IPS-NIHi7 (cell line): ENCODE results near the gene TSEN2.
"Not testable (repeated sequence)": the region's sequence is repeated elsewhere in the genome, so short reads cannot be mapped to it uniquely, and the experiment has no call there.

ENCODE experiments used
- DNase-seq: peaks from one replicate; pipeline ENCODE4 v3.0.0; 2012; ENCODE audit warnings: mixed read lengths; ENCODE audit errors: extremely low spot score

The TSEN2 gene

DNA sequence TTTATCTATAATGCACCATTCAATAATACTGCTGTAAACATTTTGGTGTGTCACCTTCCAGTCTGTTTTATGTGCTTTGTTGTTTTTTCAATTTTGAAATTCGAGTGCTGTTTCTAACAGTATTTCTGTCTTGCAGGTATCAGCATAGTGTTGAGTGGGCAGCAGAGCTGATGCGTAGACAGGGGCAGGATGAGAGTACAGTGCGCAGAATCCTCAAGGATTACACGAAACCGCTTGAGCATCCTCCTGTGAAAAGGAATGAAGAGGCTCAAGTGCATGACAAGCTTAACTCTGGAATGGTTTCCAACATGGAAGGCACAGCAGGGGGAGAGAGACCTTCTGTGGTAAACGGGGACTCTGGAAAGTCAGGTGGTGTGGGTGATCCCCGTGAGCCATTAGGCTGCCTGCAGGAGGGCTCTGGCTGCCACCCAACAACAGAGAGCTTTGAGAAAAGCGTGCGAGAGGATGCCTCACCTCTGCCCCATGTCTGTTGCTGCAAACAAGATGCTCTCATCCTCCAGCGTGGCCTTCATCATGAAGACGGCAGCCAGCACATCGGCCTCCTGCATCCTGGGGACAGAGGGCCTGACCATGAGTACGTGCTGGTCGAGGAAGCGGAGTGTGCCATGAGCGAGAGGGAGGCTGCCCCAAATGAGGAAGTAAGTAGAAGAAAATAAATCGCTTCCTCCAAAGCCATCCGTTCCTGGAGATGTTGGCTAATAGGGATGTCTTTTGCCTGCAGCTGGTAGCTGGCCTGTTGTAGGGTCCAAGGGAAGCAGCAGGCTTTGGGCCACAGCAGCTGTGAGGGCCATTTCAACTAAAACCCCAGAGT is 19.1 kb downstream of the TSEN2 start:
- no peak for DNase-seq

DNA sequence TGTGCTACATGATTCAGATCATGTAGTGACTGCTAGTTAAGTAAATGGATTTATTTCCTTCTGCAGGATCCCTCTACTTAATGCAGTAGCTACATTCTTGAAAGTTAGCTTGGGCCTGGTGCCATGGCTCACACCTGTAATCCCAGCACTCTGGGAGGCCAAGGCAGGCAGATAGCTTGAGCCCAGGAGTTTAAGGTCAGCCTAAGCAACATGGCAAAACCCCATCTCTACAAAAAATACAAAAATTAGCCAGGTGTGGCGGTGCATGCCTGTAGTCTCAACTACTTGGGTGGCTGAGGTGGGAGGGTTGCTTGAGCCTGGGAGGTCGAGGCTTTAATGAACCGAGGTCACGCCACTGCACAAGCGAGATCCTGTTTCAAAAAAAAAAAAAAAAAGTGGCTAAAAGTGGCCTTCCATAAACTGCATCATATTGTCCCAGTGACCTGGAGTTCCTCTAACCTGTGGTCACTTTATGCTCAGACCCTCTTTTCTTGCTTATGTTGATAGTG is 22.0 kb downstream of the TSEN2 start:
- no peak for DNase-seq

DNA sequence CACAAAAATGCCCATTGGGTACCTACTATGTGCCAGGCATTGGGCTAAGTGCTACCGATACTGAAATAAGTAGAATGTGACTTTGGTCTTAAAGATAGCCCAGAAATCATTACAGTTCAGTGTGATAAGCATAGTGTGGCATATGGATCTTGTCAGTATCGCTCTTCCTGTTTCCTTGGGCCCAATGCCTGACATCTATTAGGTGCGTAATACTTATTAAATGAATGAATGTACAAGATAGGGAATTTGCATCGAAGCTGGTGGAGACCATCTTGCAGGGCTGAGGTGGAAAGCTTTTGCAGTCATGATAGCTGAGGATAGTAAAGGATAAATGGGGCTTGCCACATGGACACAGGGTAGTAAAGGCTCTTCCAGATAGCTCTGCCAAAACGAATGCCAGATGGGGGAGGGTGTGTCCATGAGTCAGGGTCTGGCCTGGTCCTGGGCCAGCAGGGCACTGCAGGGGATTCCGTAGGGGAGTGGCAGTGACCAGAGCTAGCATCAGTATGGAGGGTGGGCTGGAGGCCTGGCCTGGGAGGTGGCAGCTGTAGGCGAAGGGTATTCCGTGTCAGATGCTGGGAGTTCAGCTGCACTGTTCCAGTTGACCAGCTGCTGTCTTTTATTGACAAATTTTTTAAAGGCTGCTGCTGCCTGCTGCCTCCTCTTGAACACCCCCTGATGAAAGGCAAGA is 23.5 kb downstream of the TSEN2 start:
- no peak for DNase-seq

DNA sequence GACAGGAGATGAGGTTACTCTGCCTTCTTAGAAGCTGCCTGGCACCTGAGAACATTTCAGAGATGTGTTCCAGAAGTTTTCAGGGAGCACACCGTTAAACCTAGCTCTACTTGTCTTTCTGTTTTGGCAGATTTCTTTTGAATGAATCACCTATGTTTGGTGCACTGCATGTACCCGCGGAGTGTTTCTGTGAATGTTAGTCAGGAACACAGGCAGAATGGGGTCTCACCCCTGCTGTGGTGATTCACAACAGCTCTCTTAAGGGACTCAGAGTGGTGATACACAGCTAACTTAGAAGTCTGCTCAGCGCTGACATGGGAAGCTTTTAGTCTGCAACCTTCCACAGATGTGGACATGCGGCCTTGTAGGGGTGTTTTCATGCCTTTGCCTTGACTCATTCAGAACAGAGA is 24.0 kb downstream of the TSEN2 start:
- DNase-seq, result peak; percentile 23

DNA sequence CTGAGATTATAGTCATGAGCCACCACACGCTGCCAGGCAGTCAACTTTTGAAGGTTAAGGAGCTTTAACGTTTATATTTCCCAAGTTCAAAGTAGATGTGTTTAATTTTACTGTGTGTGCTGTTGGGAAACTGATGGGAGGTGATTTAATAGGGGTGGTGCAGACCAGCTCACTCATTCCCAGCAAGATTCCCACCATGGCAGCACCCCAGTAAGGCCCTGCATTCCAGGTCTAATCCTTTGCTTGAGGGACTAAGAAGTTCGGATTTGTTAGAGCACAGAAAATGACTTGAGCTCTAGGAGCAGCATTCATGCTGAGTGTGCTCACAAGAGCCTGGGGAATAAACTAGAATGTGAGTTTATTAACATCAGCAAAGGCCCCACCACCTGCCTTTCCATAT is 25.2 kb downstream of the TSEN2 start:
- no peak for DNase-seq

DNA sequence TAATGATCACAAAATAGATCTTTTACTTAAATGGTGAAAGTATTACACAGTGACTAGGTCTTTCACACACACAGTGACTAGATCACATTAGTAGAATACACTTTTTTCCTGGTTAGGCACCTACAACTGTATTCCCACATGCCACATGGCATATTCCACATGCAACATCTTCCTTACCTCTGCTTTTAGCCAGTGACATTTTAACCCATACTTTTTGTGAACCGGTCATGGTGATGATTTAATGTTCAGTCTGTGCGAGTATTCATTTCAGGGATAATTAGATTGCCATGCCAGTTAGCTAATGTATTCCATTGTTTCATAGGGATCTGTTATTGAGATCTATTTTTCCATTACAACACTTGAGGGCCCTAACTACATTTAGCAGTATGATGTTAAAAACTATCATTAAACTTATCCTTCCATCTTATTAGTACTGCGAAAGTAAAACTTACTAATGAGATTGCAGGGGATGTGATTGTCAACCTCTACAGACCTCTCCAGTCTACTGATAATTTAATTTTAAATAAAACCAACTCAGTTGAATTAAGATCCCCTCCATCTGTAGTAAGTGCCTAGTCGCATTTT is 28.3 kb downstream of the TSEN2 start:
- DNase-seq, result no peak

DNA sequence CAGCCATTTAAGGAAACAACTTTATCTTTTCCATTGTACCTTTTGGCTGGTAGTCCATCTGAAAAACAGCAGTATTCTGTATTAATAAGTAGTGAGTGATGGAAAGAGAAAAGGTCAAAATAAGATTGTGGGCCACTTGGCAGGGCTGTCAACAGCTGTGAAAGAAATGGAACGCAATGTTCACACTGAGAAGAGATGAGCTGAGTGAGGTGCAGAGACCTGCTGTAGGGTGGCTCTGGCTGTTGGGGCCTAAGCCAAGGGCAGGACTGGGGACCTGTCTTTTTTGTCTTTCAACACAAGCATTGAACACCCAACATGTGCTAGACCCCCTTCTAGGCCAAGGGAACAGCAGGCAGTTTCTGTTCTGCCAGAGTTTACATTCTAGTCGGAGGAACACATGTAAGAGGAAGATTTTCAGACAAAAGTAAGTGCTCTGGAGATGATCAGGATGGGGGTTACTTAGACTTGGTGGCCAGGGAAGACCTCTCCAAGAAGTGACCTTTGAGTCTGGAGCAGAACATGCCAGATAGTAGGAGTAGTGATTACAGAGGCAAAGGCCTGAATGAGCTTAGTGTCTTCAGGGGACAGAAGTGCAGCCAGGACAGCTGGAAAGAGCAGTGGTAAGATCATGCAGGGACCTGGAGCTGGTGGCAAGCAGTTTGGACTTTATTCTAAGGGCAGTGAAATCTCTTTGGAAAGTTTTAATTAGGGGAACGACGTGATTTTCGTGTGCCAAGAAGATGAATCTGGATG is 29.6 kb downstream of the TSEN2 start:
- DNase-seq, result no peak

DNA sequence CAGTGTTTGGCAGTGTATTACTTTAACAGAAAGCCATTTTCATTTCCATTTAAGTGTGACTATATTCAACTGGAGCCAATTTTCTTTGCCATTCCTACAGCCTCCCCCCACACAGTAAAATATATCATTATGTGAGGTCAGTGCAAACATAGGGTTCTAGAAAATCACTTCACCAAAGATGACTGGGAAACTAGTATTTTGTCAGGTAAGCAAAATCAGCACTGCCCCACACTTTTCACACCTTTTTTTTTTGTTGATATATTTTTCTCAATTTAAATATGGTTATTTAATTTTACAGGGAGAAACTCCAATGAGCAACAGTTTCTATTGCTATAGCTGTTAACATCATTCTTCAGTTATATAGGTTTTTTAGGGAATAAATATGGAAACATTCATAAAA is 31.4 kb downstream of the TSEN2 start:
- DNase-seq, result no peak

DNA sequence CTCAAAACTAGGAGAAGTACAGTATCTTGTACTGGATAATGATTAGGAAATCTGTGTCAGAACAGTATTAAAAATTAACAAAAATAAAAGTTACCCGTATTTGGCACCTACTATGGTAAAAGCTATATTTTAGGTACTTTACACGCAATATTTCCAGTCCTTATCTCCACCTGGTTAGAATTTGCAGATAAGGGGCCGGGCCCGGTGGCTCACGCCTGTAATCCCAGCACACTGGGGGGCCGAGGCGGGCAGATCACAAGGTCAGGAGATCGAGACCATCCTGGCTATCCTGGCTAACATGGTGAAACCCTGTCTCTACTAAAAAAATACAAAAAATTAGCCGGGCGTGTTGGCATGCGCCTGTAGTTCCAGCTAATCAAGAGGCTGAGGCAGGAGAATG is 32.6 kb downstream of the TSEN2 start:
- DNase-seq, result no peak

DNA sequence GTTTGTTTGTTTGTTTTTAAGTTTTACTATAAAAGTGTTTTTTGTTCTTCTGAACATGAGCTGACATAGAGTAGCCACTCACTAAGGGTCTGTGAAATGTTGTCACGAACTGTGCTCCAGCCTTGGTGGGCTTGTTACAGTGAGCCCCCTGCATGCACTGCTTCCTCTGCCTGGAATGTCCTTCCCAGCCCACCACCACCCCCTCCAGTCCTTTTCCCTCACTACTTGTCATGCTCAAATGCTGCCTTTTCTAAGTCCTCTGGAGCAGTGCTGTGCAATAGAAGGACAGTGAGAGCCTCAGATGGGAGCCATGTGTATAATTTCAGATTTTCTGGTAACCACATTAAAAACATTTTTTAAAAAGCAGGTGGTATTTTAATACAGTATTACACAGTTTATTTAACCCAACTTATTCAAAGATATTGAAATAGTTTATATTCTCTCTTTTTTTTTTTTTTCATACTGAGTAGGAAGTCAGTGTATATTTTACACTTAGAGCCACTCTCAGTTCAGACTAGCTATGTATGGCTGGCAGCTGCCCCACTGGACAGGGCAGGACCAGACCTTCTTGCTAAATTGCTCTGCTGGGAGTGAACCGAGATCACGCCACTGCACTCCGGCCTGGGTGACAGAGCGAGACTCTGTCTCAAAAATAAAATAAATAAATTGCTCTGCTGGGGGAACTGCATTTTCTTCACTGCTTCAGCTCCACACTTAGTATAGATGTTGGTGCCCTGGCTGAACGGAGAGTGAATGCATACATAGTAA is 34.2 kb downstream of the TSEN2 start:
- no peak for DNase-seq

DNA sequence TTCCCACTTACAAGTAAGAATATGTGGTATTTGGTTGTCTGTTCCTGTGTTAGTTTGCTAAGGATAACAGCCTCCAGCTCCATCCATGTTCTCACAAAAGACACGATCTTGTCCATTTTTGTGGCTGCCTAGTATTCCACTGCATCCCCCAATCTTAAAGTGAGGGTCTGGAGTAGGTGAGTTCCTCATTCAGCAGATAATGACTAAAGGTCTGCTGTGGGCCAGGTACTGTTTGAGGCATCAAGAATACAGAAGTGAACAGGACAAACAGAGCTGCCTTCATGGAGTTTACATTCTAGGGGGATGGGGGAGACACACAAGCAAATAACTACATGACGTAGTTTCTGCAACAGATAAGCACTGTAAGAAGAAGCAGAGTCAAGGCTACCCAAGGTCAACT is 36.7 kb downstream of the TSEN2 start:
- DNase-seq, result no peak

DNA sequence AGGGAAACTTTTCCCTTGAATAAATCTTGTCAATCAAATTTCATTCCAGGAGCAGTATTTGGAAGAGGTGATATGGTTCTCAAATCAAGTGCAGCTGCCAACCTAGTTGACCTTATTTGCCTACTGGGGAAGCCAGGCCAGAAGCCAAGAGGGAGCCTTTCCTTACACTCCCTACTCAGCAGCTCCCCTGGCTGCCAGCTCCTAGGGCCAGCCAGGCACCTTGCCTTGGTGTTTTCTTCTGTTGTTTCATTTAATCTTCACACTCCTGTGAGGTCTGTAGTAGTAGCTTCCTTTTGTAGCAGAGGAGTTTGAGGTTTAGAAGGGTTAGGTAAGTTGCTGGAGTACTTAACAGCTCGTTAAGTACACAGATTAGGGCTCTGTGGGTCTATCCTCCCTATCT is 38.4 kb downstream of the TSEN2 start:
- DNase-seq, result peak; percentile 22

DNA sequence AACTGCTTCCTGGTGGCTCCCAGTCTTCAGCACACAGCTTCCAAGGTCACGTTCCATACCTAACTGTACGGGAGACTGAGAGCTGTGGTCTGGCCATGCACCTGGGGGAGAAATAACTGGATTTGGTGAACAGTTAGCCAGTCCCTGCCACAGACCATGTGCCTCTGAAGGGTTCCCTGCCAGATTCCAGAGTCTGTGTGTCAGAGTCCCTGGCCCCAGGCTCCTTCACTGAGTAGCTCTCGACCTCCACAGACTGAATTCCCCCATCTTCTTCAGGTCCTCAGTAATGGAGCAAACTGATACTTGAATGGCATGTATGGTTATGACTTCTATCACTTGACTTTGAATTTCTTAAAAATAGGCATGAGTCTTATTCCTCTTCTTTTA is 43.5 kb downstream of the TSEN2 start:
- DNase-seq, result no peak

DNA sequence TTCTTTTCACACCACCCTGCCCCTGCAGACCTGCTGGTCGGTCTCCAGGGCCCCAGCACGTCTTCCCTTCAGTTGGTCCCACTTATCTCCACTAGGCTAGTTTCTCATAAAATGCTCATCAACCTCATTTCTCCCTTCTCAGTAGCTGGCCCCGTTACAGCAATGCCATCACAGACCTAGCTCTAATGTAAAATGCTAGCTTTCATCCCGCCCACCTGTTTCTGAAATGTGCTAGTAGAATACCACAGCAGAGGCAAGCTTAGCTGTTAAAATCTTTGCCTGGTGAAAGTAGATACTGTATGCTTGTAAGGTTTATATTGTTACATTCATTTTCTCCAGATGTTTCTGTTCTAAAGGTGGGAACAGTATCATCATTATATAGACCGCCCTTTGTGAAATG is 47.9 kb downstream of the TSEN2 start:
- DNase-seq, result no peak

DNA sequence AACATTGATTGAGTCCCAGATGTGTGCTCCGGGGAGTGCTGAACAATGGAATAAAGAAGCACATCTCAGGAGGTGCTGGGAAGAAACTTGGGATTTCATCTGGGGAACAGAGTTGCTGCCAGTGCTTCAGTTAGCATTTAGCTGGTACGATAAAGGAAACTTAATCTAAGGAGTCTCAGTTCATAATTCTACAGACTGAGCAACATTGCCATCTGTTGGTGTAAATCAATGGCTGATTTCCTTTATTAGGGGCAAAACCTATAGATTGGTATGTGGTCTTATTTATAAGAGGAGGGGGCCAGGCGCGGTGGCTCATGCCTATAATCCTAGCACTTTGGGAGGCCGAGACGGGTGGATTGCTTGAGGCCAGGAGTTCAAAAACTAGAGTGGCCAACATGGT is 52.1 kb downstream of the TSEN2 start:
- no peak for DNase-seq

DNA sequence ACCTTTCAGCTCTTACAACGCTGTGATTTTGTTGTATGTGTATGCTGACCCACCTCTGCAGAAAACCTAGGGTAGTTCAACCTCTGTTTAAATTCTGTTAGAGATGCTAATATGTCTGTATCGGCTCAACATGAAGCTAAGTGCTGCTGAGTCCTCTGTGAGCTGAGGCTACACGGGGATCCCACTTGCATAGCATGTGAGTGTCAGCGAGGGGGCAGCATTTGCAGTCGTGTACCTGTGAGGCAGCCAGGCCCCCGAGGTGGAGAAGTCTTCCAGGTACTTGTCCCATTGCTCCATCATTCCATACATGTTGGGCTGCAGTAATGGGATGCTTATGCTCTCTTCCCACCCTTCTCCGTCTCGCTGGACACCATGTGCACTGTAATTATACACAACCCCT is 57.3 kb downstream of the TSEN2 start:
- peak; percentile 65 for DNase-seq

DNA sequence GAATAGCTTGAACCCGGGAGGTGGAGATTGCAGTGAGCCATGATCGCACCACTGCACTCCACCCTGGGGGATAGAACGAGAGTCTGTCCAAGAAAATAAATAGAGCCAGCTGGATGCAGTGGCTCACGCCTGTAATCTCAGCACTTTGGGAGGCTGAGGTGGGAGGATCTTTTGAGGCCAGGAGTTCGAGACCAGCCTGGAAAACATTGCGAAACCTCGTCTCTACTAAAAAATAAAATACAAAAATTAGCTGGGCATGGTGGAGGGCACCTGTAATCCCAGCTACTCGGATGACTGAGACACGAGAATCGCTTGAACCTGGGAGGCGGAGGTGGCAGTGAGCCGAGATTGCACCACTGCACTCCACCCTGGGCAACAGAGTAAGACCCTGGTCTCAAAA is 59.2 kb downstream of the TSEN2 start:
- not testable (repeated sequence) for DNase-seq

DNA sequence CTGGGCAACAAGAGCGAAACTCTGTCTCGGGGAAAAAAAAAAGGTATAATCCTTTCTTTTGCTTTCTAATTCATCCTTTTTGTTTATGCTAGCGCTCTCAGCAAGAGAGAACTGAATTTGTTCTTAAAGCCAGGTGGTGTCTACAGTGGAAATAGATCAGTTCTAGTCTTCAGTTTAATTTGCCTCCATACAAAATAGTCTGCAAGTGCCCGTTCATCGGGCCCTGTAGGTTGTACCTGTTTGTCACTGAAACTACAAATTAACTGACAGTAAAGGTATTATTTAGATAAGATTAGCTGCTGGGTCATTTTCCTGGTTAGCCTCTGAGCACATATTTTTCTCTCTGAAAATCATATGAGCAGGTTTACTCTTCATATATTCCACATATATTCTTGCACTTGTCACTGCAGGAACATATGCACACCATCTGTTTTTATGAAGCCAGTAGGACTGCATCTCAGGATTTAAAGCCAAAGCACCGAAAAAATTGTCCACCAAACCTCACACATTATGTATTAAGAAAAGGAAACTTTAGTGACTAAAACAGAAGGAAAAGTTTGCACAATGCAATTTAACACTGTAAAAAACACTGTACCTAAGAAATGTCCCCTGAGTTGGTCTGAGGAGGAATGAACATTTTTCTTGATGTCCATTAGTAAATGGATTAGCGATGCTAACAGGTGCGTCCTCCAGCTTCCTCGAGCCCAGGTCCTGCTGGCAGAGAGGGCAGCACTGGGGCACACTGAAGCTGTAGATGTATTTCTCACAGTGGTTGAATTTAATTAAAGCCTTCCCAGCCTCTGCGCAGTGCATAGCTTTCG is 60.6 kb downstream of the TSEN2 start:
- no peak for DNase-seq

DNA sequence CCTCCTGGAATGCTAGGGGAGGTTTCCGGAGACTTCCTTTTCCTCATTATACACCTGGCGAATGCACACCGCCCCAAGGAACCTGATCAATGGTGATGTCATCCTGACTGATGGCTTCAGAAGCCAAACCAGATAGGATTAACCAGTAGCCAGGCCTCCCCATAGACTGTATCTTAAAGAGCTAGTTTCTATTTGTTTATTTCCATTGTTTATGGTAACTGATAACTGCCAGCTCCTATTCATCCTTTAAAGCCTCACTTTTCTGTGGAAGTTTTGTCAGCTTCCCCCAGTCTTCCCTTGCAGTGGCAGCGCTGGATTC is 61.2 kb downstream of the TSEN2 start, which contains the start of gene MKRN2OS:
Gene MKRN2OS (minus strand): TSS at position 27 of the 319 bp plus-strand sequence. CDS start 35 bp downstream, outside the sequence.
- DNase-seq, result peak; percentile 48

DNA sequence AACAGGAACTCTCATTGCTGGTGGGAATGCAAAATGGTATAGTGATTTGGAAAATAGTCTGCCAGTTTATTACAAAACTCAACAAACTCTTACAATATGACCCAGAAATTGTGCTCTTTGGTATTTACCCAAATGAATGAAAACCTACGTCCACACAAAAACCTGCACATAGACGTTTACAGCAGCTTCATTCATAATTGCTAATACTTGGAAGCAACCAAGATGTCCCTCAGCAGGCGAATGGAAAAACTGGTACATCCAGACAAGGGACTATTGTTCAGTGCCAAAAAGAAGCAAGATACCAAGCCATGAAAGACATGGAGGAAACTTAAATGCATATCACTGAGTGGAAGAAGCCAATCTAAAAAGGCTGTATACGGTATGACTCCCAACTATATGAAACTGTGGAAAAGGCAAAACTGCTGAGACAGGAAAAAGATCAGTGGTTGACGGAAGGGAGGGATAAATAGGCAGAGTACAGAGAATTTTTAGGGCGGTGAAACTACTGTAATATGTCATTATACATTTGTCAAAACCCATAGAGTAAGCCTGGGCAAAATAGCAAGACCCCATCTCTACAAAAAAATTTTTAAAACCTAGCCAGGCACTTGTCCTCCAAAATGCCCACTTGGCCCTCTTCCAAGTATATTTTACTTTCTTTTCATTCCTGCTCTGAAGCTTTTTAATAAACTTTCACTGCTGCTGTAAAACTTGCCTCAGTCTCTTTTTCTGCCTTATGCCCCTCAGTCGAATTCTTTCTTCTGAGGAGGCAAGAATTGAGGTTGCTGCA is 65.9 kb downstream of the TSEN2 start:
- DNase-seq, result no peak
